ENCODE measurements around the gene GALNT10.
"Not testable (repeated sequence)": the region's sequence is repeated elsewhere in the genome, so short reads cannot be mapped to it uniquely, and the experiment has no call there.

Gene GALNT10

GRCh38 chr5:154190595-154191304 lies at the start of gene GALNT10:
Gene GALNT10 (plus strand): TSS chr5:154190733. CDS start chr5:154190867, 134 bp downstream.
- peak; percentile 5 for DNase-seq

- no peak for DNase-seq
These were observed 48.8 kb upstream of the GALNT10 start for GRCh38 chr5:154141745-154142221.

- DNase-seq, result no peak
These were observed 47.3 kb upstream of the GALNT10 start for GRCh38 chr5:154143211-154143641.

GRCh38 chr5:154145268-154145667 lies 45.3 kb upstream of the GALNT10 start:
- no peak for DNase-seq

- no peak for DNase-seq
These were observed 44.1 kb upstream of the GALNT10 start for GRCh38 chr5:154146409-154146808.

GRCh38 chr5:154147666-154148065 lies 42.9 kb upstream of the GALNT10 start:
- no peak for DNase-seq

GRCh38 chr5:154150471-154150870 lies 40.1 kb upstream of the GALNT10 start:
- DNase-seq, result not testable (repeated sequence)

- DNase-seq, result no peak
These were observed 32.8 kb upstream of the GALNT10 start for GRCh38 chr5:154157483-154158378.

GRCh38 chr5:154158379-154158737 lies 32.2 kb upstream of the GALNT10 start:
- no peak for DNase-seq

GRCh38 chr5:154159343-154159742 lies 31.2 kb upstream of the GALNT10 start:
- DNase-seq, result no peak

GRCh38 chr5:154162539-154163151 lies 27.9 kb upstream of the GALNT10 start:
- DNase-seq, result no peak

GRCh38 chr5:154163327-154164248 lies 26.9 kb upstream of the GALNT10 start:
- DNase-seq, result no peak

GRCh38 chr5:154164249-154164581 lies 26.3 kb upstream of the GALNT10 start:
- no peak for DNase-seq

- DNase-seq, result no peak
These were observed 24.6 kb upstream of the GALNT10 start for GRCh38 chr5:154165886-154166285.

- DNase-seq, result no peak
These were observed 23.4 kb upstream of the GALNT10 start for GRCh38 chr5:154166901-154167791.

- no peak for DNase-seq
These were observed 22.1 kb upstream of the GALNT10 start for GRCh38 chr5:154168395-154168794.

- DNase-seq, result no peak
These were observed 17.7 kb upstream of the GALNT10 start for GRCh38 chr5:154172785-154173184.

- no peak for DNase-seq
These were observed 16.4 kb upstream of the GALNT10 start for GRCh38 chr5:154174091-154174490.

- no peak for DNase-seq
These were observed 14.4 kb upstream of the GALNT10 start for GRCh38 chr5:154176181-154176580.

GRCh38 chr5:154178661-154179060 lies 11.9 kb upstream of the GALNT10 start:
- no peak for DNase-seq

Data from SIG-M5 (cell line).